WTC11 (cell line): ENCODE data around the gene CCNG2.

Source experiments
- TCF7 ChIP-seq: sonication (generic); formaldehyde crosslinking; IDR thresholded peaks from 2 replicates; pipeline ENCODE4 v1.8.0; 2022; ENCODE audit warnings: mild to moderate bottlenecking, low read depth, missing genetic modification reagents, moderate library complexity
- ZNF263 ChIP-seq: sonication (generic); formaldehyde crosslinking; IDR thresholded peaks from 2 replicates; pipeline ENCODE4 v1.8.1; 2022; ENCODE audit warnings: low read depth, mild to moderate bottlenecking, moderate library complexity, missing genetic modification reagents

- no peak for TF ChIP-seq TCF7
- no peak for TF ChIP-seq ZNF263 (CRISPR knock-in tag)
Observed at GRCh38 chr4:77193046-77193445, 36.0 kb downstream of the CCNG2 start.
